ENCODE data around the gene ITGAV.

Gene ITGAV

GRCh38 chr2:186659383-186659782 lies 69.5 kb downstream of the ITGAV start:
- POLR2A ChIA-PET: interaction anchor here (0.6 kb wide), 1 partner anchor 122 kb away, joined by 3 read pairs; no protein-coding TSS in a partner anchor

GRCh38 chr2:186664385-186665043 lies 74.7 kb downstream of the ITGAV start:
- ChIA-PET CTCF (no interaction called here), POLR2A (no interaction called here)
- H3K9me3 ChIP-seq (ENCODE audit: control insufficient read depth, insufficient read depth, low read depth, low read length): no peaks in the 10 kb centered on the region
- H3K4me1 ChIP-seq (ENCODE audit: control insufficient read depth, insufficient read depth, low read length): no peaks in the 10 kb centered on the region
- H3K4me3 ChIP-seq (ENCODE audit: low read depth, low read length): no peak overlapping the region
- no peak overlapping the region for H3K27ac ChIP-seq (ENCODE audit: extremely low read depth, low read depth, low read length)
- peaks cover 34 to 55% of the 10 kb centered on the region in 2 experiments; a peak in 2 of 3 replicates for H3K36me3 ChIP-seq (ENCODE audit: control insufficient read depth in 2 of 2, insufficient read depth in 1 of 2, low read length in 2 of 2)
- TF ChIP-seq ZNF692 (tag by site-specific recombination; IDR thresholded peaks at IDR 0.05) (no peak), ZNF214 (tag by site-specific recombination; IDR thresholded peaks at IDR 0.05; ENCODE audit: borderline replicate concordance) (no peak), ZFP3 (tag by site-specific recombination; IDR thresholded peaks at IDR 0.05; ENCODE audit: low read depth) (no peak), ZSCAN23 (tag by site-specific recombination; IDR thresholded peaks at IDR 0.05) (no peak), YY1 (tag by site-specific recombination; IDR thresholded peaks at IDR 0.05) (no peak), HOXC10 (CRISPR knock-in tag; IDR thresholded peaks at IDR 0.05) (no peak), ZNF830 (tag by site-specific recombination; IDR thresholded peaks at IDR 0.05; ENCODE audit: low read depth) (no peak), ZNF529 (tag by site-specific recombination; IDR thresholded peaks at IDR 0.05; ENCODE audit: insufficient replicate concordance) (no peak), ZNF146 (tag by site-specific recombination; IDR thresholded peaks at IDR 0.05) (no peak), ZNF645 (tag by site-specific recombination; IDR thresholded peaks at IDR 0.05) (no peak)

More at GRCh38 chr2:186659383-186659782, 69.5 kb downstream of the ITGAV start:
- TF ChIP-seq ZNF776 (tag by site-specific recombination; IDR thresholded peaks at IDR 0.05; ENCODE audit: borderline replicate concordance) (no peak), ZNF19 (tag by site-specific recombination; IDR thresholded peaks at IDR 0.05; ENCODE audit: low read depth) (no peak), ZNF2 (tag by site-specific recombination; IDR thresholded peaks at IDR 0.05) (no peak), ZNF529 (tag by site-specific recombination; IDR thresholded peaks at IDR 0.05; ENCODE audit: insufficient replicate concordance) (no peak), REST (tag by site-specific recombination; IDR thresholded peaks at IDR 0.05) (no peak), ZFP41 (tag by site-specific recombination; IDR thresholded peaks at IDR 0.05; ENCODE audit: borderline replicate concordance) (no peak), PRDM4 (tag by site-specific recombination; IDR thresholded peaks at IDR 0.05) (no peak), KLF1 (tag by site-specific recombination; IDR thresholded peaks at IDR 0.05) (no peak), HOXC10 (CRISPR knock-in tag; IDR thresholded peaks at IDR 0.05) (no peak), MYNN (tag by site-specific recombination; IDR thresholded peaks at IDR 0.05; ENCODE audit: borderline replicate concordance) (no peak), ZNF704 (tag by site-specific recombination; IDR thresholded peaks at IDR 0.05) (no peak)
- peaks cover 18 to 34% of the 10 kb centered on the region in 2 experiments for H3K36me3 ChIP-seq (ENCODE audit: control insufficient read depth in 2 of 2, insufficient read depth in 1 of 2, low read length in 2 of 2)
- H3K9me3 ChIP-seq (ENCODE audit: control insufficient read depth, insufficient read depth, low read depth, low read length): no peaks in the 10 kb centered on the region
- CTCF ChIA-PET: interaction anchor here (0.9 to 1.6 kb wide), 2 partner anchors 18 to 154 kb away, joined by 3 to 5 read pairs; no protein-coding TSS in a partner anchor
- H3K4me1 ChIP-seq (ENCODE audit: control insufficient read depth, insufficient read depth, low read length): no peaks in the 10 kb centered on the region
- H3K27ac ChIP-seq (ENCODE audit: extremely low read depth, low read depth, low read length): no peak overlapping the region
- no peak overlapping the region for H3K4me3 ChIP-seq (ENCODE audit: low read depth, low read length)

Data from HEK293 (cell line).